Astrocyte of the spinal cord (primary cell): Measurements from ENCODE around the gene ACKR1.
A peak's percentile ranks its signal among the peaks of the same experiment; 100 is the strongest.

Source experiments
- DNase-seq: peaks from one replicate; pipeline ENCODE4 v3.0.0; 2011; ENCODE audit warnings: low read depth, low spot score
- H3K4me3 ChIP-seq: 2 replicates; pipeline ENCODE4 v1.5.1; 2011; ENCODE audit warnings: low read depth, mild to moderate bottlenecking, low read length, moderate library complexity
- CTCF ChIP-seq: IDR thresholded peaks from 2 replicates; pipeline ENCODE4 v1.5.1; 2012; ENCODE audit warnings: low read depth, mild to moderate bottlenecking, low read length, inconsistent platforms
- in situ Hi-C: cut with HindIII; loops from 2 replicates; pipeline ENCODE4 v1.10.0; 2017; ENCODE audit warnings: low sequenced_read_pairs

ACKR1 gene

GRCh38 chr1:159177272-159177907, 27.3 kb upstream of the ACKR1 start:
- H3K4me3 ChIP-seq: no peak overlapping the region
- in situ Hi-C loops: no loop called here
- DNase-seq: peak; percentile 73
- TF ChIP-seq CTCF: no peak

- no peak overlapping the region for H3K4me3 ChIP-seq
- DNase-seq: no peak
- no peak for TF ChIP-seq CTCF
- in situ Hi-C loops: no loop called here
Observed at GRCh38 chr1:159179906-159180305, 24.8 kb upstream of the ACKR1 start.

- TF ChIP-seq CTCF: no peak
- no peak for DNase-seq
- no peak overlapping the region for H3K4me3 ChIP-seq
- in situ Hi-C loops: no loop called here
Observed at GRCh38 chr1:159180516-159180915, 24.2 kb upstream of the ACKR1 start.

- TF ChIP-seq CTCF: no peak
Observed at GRCh38 chr1:159181328-159182024, 23.2 kb upstream of the ACKR1 start.

DNA sequence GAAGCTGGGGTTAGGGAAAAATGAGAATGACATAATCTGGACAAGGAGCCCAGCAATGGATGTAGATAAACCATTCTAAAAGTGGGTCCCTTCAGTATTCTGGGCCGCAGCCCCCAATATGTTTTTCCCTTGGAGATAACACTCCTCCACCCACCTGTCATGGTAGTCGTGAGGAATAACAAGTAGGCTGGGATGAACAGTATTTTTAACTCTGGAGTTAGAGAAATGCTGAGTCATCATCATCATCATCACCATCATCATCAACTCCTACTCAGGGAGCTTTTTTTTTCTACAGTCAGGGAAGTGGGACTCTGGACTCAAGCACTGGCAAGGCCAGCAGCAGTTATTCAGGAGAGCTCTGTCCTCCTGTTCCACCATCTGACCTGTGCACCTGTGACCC, 20.5 kb upstream of the ACKR1 start:
- no peak for DNase-seq
- no peak for TF ChIP-seq CTCF
- in situ Hi-C loops: no loop called here
- no peak overlapping the region for H3K4me3 ChIP-seq

More at GRCh38 chr1:159181328-159182024, 23.2 kb upstream of the ACKR1 start:
- no peak overlapping the region for H3K4me3 ChIP-seq
- DNase-seq: no peak
- in situ Hi-C loops: no loop called here

DNA sequence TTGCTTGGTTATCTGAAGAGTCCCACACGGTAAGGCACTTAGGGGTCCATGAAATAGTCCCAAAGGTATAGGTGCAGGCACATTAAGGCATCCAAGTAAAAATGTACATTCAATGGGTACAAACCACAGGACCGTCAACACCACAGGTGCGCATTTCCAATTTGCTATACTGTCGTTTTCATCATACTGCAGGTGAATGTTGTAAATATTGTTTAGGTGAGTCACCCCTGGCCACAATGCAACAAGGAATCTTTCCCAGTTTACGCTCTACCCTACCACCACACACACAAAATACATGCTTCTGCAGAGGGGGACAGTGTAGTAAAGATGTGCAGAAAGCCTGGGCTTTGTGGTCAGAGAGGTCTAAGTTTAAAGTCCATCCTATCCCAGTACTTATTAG, 19.6 kb upstream of the ACKR1 start:
- no peak for TF ChIP-seq CTCF
- DNase-seq: no peak
- in situ Hi-C loops: no loop called here
- no peak overlapping the region for H3K4me3 ChIP-seq
